ENCODE measurements around the gene AFMID.

The AFMID gene

DNA sequence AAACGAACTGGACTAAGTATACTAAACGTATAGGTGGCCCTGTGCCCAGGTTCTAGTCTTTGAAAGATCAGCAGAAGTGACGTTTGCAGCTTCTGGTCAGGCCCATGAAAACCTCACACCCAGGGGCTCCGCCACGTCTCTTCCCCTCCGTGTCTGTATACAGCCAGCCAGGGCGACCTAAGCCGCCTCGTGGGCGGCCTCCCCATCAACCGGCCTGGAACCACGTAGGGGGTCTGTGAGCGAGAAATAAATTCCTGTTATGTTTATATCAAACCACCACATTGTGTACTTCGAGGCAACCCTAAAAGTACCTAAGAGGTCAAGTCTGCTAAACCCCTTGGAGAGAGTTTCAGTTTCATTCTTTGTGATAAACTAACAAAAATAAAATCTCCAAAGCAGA lies 7.1 kb upstream of the AFMID start:
- DNase-seq (ENCODE audit: low spot score) = no peak

GRCh38 chr17:78180508-78180907 lies 6.7 kb upstream of the AFMID start:
- no peak for DNase-seq (ENCODE audit: low spot score)

- DNase-seq (ENCODE audit: low spot score) = no peak
Observed at GRCh38 chr17:78182504-78182903, 4.7 kb upstream of the AFMID start.

DNA sequence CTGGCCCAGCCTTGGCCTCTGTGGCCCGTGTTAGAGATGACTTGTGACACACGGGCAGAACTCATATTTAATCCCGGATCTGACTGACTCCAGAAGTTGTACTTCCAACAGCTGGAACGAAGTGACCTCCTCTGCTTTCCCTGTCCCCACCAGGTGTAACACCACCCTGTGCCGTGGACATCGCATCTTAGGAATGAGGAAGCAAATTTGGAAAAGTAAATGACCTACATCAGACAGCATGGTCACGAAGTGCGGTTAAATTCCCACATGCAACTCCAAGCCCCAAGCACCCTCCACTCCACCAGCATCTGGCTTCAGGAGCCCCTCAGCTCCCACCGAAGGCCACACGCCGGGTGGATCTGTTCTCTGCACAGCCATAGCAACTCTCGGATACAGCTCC lies 3.2 kb upstream of the AFMID start:
- DNase-seq (ENCODE audit: low spot score) = no peak

- no peak for DNase-seq (ENCODE audit: low spot score)
Observed at GRCh38 chr17:78184351-78184750, 2.8 kb upstream of the AFMID start.

GRCh38 chr17:78184868-78185267 lies 2.3 kb upstream of the AFMID start:
- no peak for DNase-seq (ENCODE audit: low spot score)

DNA sequence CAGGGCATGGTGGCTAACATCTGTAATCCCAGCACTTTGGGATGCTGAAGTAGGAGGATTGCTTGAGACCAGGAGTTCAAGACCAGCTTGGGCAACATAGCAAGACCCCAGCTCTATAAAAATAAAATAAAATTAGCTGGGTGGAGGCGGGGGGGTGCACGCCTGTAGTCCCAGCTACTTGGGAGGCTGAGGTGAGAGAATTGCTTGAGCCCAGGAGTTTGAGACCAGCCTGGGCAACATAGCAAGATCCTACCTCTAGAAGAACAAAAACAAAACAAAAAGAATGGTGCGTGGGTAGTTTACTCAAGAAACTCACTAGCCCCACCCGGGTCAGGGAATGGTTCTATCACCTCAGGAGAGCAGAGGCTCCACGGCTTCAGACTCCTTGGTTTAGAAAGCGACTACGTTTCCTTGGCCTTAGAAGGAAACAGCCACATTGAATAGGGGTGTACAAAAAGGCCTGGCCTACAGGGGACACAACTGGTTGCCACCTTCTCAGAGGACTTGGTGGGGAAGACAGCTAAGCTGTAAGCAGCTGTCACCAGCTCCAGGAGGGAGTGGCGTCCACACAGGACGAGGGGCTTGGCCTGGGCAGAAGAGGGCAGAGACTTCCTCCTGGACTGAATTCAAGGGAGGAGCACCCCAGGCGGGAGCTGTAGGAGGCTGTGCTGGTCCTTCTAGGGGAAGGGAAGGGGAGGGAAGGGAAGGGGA lies 1.0 kb upstream of the AFMID start:
- peak; percentile 58 for DNase-seq (ENCODE audit: low spot score)

- DNase-seq (ENCODE audit: low spot score) = no peak
Observed at GRCh38 chr17:78196716-78197115, 9.6 kb downstream of the AFMID start.

GRCh38 chr17:78197147-78197832 lies 10.1 kb downstream of the AFMID start:
- DNase-seq (ENCODE audit: low spot score) = no peak

GRCh38 chr17:78200451-78200850 lies 13.3 kb downstream of the AFMID start:
- DNase-seq (ENCODE audit: low spot score) = no peak

DNA sequence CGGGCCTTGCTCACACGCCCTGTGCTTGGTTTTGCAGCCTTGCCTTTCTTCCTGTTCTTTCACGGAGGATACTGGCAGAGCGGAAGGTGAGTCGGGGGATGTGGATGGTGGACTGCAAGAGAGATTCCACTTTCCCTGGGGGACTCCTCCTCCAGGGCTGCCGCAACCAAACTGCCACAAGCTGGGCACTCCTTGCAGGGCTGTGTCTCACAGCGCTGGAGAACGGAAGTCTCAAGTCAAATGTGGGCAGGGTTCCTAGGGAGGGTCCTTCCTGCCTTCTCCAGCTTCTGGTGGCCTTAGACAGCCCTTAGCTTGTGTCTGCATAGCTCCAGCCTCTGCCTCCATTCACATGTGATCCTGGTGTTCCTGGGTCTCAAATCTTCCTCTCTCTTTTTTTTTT lies 15.5 kb downstream of the AFMID start:
- no peak for DNase-seq (ENCODE audit: low spot score)

DNA sequence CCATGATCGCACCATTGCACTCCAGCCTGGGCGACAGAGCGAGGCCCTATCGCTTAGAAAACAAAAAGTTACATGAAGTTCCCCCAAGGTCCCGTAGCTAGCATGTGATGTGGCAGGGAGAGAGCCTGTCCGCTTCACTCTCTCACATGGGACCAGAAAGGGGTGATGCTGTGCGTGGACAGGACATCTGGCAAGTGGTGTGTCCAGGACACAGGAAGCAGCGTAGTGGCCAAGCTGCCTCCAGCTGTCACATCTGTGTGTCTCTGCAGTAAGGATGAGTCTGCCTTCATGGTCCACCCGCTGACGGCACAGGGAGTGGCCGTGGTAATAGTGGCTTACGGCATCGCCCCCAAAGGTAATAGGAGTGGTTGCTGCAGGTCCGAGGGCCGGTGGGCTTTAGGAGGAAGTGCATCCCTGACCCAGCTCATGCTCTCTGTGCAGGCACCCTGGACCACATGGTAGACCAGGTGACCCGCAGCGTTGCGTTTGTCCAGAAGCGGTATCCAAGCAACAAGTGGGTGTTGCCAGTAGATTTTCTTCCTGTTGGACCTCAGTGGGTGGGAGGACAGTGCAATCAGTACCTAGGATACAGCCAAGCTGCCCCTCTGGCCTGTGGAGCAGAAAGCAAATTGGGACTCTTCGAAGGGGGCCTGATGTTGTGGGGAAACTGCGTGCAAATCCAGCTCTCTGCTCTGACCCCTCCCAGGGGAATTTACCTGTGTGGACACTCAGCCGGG lies 17.4 kb downstream of the AFMID start:
- no peak for DNase-seq (ENCODE audit: low spot score)

DNA sequence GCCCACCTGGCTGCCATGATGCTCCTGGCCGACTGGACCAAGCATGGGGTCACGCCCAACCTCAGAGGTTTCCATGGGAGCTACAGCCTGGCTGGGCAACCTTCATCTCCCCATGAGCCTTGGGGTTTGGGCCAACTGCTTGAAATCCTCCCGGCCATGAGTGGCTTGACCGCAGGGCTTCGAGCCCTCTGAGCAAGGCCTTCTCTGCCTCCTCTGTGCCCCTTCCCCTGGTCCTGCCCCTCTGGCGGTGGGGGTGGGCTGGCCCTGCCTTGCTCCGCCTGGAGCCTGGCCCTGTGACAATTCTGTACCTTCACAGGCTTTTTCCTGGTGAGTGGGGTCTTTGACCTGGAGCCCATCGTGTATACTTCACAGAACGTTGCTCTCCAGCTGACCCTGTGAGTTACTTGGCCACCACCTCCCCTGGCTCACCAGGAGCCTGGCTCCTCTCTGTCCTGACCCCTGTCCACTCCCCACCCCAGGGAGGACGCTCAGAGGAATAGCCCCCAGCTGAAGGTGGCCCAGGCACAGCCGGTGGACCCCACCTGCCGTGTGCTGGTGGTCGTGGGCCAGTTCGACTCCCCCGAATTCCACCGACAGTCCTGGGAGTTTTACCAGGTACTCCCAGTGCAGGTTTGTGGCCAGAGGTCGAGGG lies 18.1 kb downstream of the AFMID start:
- DNase-seq (ENCODE audit: low spot score) = no peak

- DNase-seq (ENCODE audit: low spot score) = peak; percentile 50
Observed at GRCh38 chr17:78206298-78206697, 19.1 kb downstream of the AFMID start.

DNA sequence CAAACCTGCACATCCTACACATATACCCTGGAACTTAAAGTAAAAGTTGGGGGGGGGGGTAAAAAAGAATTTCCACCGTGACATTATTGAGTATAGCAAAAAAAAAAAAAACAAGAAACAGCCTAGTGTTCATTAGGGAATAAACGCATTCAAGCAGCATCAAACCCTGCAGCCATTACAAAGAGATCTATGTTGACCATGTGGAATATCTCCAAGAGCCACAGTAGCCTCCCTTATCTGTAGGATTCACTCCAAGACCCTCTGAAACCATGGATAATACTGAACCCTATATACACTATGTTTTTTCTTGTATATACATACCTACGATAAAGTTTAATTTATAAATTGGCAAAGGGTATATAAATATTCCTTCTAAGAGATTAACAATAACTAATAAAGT lies 21.3 kb downstream of the AFMID start:
- no peak for DNase-seq (ENCODE audit: low spot score)

DNA sequence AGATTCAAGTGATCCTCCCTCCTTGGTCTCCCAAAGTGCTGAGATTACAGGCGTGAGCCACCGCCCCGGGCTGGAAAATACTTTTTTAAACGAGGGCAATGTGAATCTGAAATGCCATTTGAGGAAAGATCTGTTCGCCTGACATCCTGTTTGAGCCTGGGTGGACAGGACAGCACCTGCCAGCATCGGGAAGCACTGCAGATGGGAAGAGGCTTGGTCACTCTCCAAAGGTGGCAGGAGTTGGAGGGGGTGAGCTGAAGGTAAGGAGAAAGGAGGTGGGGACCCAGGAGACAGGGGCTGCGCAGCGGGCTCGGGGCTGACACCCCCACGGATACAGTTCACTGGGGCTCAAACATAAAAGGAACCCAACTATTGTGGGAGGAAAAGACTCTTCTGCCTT lies 22.9 kb downstream of the AFMID start:
- no peak for DNase-seq (ENCODE audit: low spot score)

DNA sequence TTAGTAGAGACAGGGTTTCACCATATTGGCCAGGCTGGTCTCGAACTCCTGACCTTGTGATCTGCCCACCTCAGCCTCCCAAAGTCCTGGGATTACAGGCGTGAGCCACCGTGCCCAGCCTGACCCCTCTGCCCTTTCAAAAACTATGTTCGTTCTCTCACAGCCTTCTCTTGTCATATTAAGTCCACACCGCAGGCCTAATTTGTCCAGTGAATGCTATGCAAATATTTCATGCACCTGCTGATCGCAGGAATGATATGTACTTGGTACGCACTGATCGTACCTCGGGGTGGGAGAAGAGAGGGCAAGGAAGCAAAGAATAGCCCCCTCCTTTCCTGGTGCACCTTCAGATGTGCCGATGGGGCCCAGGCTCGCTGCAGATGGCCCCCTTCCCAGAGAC lies 23.9 kb downstream of the AFMID start:
- no peak for DNase-seq (ENCODE audit: low spot score)

- peak; percentile 92 for DNase-seq (ENCODE audit: low spot score)
Observed at GRCh38 chr17:78214016-78214705, 27.0 kb downstream of the AFMID start, which contains the start of gene BIRC5. TSS of gene BIRC5 (plus strand) at chr17:78214253. CDS start at chr17:78214317, 64 bp downstream.

- DNase-seq (ENCODE audit: low spot score) = peak; percentile 32
Observed at GRCh38 chr17:78214706-78215061, 27.5 kb downstream of the AFMID start.

DNA sequence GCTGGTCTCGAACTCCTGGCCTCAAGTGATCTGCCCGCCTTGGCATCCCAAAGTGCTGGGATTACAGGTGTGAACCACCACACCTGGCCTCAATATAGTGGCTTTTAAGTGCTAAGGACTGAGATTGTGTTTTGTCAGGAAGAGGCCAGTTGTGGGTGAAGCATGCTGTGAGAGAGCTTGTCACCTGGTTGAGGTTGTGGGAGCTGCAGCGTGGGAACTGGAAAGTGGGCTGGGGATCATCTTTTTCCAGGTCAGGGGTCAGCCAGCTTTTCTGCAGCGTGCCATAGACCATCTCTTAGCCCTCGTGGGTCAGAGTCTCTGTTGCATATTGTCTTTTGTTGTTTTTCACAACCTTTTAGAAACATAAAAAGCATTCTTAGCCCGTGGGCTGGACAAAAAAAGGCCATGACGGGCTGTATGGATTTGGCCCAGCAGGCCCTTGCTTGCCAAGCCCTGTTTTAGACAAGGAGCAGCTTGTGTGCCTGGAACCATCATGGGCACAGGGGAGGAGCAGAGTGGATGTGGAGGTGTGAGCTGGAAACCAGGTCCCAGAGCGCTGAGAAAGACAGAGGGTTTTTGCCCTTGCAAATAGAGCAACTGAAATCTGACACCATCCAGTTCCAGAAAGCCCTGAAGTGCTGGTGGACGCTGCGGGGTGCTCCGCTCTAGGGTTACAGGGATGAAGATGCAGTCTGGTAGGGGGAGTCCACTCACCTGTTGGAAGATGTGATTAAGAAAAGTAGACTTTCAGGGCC lies 32.4 kb downstream of the AFMID start:
- no peak for DNase-seq (ENCODE audit: low spot score)

GRCh38 chr17:78223061-78223460 lies 35.9 kb downstream of the AFMID start:
- DNase-seq (ENCODE audit: low spot score) = no peak
